ENCODE data around the gene VSTM2L. TPM values are rescaled to one million over a fixed set of nuclear protein-coding genes. Genes with fewer than 3 reads are reported as not detected.

VSTM2L gene
- total RNA-seq, 2 experiments from 2014 or later: 0.17 TPM; not detected in 1

DNA sequence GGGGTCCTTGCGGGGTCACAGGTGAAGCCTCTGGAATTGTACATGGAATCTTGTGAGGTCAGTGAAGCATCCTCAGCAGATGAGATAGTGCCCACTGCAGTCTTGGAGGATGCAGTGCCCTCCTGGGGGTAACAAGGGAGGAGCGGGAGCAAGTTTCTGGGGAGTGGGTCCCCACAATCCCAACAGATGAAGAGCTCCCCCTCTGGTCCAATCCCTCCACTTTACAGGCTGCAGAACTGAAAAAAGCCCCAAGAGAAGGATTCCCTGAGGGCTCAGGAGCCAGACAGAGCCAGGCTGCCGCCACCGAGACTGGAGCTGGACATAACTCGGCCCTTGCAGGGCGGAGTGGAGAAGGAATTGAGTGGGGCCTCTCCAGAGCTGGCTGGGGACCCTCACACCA is 77.9 kb downstream of the VSTM2L start:
- Histone ChIP-seq H3K36me3 (ENCODE audit: insufficient read depth, low read length) (peaks cover 7% of the 10 kb centered on the region; the same call in 1 of the 2 replicates), H3K4me3 (ENCODE audit: low read depth, low read length, poor library complexity, severe bottlenecking) (no peak overlapping the region), H3K9me3 (ENCODE audit: low read length) (no peaks in the 10 kb centered on the region), H3K27ac (ENCODE audit: low read depth, low read length, poor library complexity, severe bottlenecking) (no peak overlapping the region), H3K4me1 (ENCODE audit: insufficient read depth, low read length, poor library complexity, severe bottlenecking) (no peaks in the 10 kb centered on the region), H3K4me2 (ENCODE audit: low read length) (no peak overlapping the region), H3K79me2 (ENCODE audit: insufficient read depth, low read depth, low read length) (no peaks in the 10 kb centered on the region), H3K9me2 (ENCODE audit: insufficient read depth, low read length) (no peaks in the 10 kb centered on the region), H4K20me1 (ENCODE audit: insufficient read depth, low read length) (no peaks in the 10 kb centered on the region), H2AFZ (ENCODE audit: low read length) (no peak overlapping the region)
- no peak for DNase-seq (ENCODE audit: low spot score)
- POLR2A ChIA-PET: no interaction called here
- no TSS peak for BruUV-seq (replicated peaks)
- no peak for TF ChIP-seq EZH2phosphoT487 (IDR thresholded peaks at IDR 0.05; ENCODE audit: borderline replicate concordance, low read depth, low read length)
- TF ChIP-seq, protein P1, sequence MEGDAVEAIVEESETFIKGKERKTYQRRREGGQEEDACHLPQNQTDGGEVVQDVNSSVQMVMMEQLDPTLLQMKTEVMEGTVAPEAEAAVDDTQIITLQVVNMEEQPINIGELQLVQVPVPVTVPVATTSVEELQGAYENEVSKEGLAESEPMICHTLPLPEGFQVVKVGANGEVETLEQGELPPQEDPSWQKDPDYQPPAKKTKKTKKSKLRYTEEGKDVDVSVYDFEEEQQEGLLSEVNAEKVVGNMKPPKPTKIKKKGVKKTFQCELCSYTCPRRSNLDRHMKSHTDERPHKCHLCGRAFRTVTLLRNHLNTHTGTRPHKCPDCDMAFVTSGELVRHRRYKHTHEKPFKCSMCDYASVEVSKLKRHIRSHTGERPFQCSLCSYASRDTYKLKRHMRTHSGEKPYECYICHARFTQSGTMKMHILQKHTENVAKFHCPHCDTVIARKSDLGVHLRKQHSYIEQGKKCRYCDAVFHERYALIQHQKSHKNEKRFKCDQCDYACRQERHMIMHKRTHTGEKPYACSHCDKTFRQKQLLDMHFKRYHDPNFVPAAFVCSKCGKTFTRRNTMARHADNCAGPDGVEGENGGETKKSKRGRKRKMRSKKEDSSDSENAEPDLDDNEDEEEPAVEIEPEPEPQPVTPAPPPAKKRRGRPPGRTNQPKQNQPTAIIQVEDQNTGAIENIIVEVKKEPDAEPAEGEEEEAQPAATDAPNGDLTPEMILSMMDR (conservative IDR thresholded peaks at IDR 0.05; ENCODE audit: low read length): no peak
- CTCF ChIA-PET (ENCODE audit: unreplicated experiment): no interaction called here
- intact Hi-C loops (cut with micrococcal nuclease; ENCODE audit: unreplicated experiment): no loop called here

DNA sequence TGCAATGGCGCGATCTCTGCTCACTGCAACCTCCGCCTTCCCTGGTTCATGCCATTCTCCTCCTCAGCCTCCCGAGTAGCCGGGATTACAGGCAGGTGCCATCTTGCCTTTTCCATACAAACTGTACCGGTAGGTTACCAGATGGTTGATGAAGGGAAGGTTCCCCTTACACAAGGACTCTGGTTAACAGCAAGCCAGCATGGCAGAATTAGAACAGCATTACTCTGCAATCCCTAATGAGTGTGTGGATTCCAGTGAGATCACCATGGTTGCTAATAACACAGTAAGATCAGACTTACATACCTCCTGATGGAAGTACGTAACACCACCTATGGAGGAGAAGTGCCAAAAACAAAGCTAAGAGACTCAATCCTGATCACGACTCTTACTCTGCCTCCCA is 78.6 kb downstream of the VSTM2L start:
- CTCF ChIA-PET (ENCODE audit: unreplicated experiment): no interaction called here

DNA sequence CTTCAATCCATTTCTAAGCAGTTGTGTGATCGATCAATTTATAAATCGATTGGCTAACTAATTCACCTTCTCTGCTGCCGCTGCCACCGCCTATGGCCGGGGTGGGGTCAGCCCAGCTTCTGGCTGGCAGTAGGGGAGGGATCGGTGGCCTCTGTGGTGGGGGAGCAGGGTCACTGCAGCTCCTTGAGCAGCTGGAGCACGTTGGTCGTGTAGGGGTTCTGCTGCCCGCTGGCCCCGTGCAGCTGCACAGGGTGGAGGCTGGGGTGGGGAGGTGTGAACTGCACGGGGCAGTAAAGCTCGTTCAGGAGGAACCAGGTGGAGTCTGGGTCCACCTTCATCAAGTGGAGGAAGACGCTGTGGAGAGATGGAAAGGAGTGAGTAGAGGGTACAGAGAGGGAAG is 80.4 kb downstream of the VSTM2L start:
- H3K4me3 ChIP-seq (ENCODE audit: low read depth, low read length, poor library complexity, severe bottlenecking): no peak overlapping the region
- H3K4me1 ChIP-seq (ENCODE audit: insufficient read depth, low read length, poor library complexity, severe bottlenecking): no peaks in the 10 kb centered on the region
- ChIA-PET CTCF (ENCODE audit: unreplicated experiment) (no interaction called here), POLR2A (interaction anchor here (0.6 to 0.7 kb wide), 2 partner anchors 224 to 528 kb away, joined by 3 read pairs; no protein-coding TSS in a partner anchor)
- no peak for TF ChIP-seq EZH2phosphoT487 (IDR thresholded peaks at IDR 0.05; ENCODE audit: borderline replicate concordance, low read depth, low read length)
- intact Hi-C loops (cut with micrococcal nuclease; ENCODE audit: unreplicated experiment): no loop called here
- H3K9me2 ChIP-seq (ENCODE audit: insufficient read depth, low read length): no peaks in the 10 kb centered on the region
- no peaks in the 10 kb centered on the region for H3K9me3 ChIP-seq (ENCODE audit: low read length)
- BruUV-seq (replicated peaks): no TSS peak
- no peak overlapping the region for H3K4me2 ChIP-seq (ENCODE audit: low read length)
- DNase-seq (ENCODE audit: low spot score): no peak
- no peaks in the 10 kb centered on the region for H3K79me2 ChIP-seq (ENCODE audit: insufficient read depth, low read depth, low read length)
- H2AFZ ChIP-seq (ENCODE audit: low read length): no peak overlapping the region
- no peaks in the 10 kb centered on the region for H4K20me1 ChIP-seq (ENCODE audit: insufficient read depth, low read length)
- H3K27ac ChIP-seq (ENCODE audit: low read depth, low read length, poor library complexity, severe bottlenecking): no peak overlapping the region
- peaks cover 18% of the 10 kb centered on the region; the same call in 1 of the 2 replicates for H3K36me3 ChIP-seq (ENCODE audit: insufficient read depth, low read length)

More for the DNA sequence above, 78.6 kb downstream of the VSTM2L start:
- POLR2A ChIA-PET: no interaction called here
- no peaks in the 10 kb centered on the region for H3K79me2 ChIP-seq (ENCODE audit: insufficient read depth, low read depth, low read length)
- H3K9me3 ChIP-seq (ENCODE audit: low read length): no peaks in the 10 kb centered on the region
- DNase-seq (ENCODE audit: low spot score): no peak
- H3K4me2 ChIP-seq (ENCODE audit: low read length): no peak overlapping the region
- H3K4me3 ChIP-seq (ENCODE audit: low read depth, low read length, poor library complexity, severe bottlenecking): no peak overlapping the region
- no peak for TF ChIP-seq EZH2phosphoT487 (IDR thresholded peaks at IDR 0.05; ENCODE audit: borderline replicate concordance, low read depth, low read length)
- TF ChIP-seq, protein P1 (conservative IDR thresholded peaks at IDR 0.05; ENCODE audit: low read length): no peak
- peaks cover 7% of the 10 kb centered on the region; the same call in 1 of the 2 replicates for H3K36me3 ChIP-seq (ENCODE audit: insufficient read depth, low read length)
- H2AFZ ChIP-seq (ENCODE audit: low read length): no peak overlapping the region
- no peaks in the 10 kb centered on the region for H3K9me2 ChIP-seq (ENCODE audit: insufficient read depth, low read length)
- no TSS peak for BruUV-seq (replicated peaks)
- intact Hi-C loops (cut with micrococcal nuclease; ENCODE audit: unreplicated experiment): no loop called here
- H3K4me1 ChIP-seq (ENCODE audit: insufficient read depth, low read length, poor library complexity, severe bottlenecking): no peaks in the 10 kb centered on the region
- H3K27ac ChIP-seq (ENCODE audit: low read depth, low read length, poor library complexity, severe bottlenecking): no peak overlapping the region
- H4K20me1 ChIP-seq (ENCODE audit: insufficient read depth, low read length): no peaks in the 10 kb centered on the region

Measured in OCI-LY7 (cell line).